D341Med (cell line): Measurements from ENCODE around the gene TOP2A.

ENCODE experiments used
- DNase-seq: peaks from one replicate; pipeline ENCODE4 v3.0.0; 2012; ENCODE audit warnings: low spot score

The TOP2A gene

GRCh38 chr17:40345994-40346764 is 71.5 kb downstream of the TOP2A start:
- DNase-seq = no peak

GRCh38 chr17:40345161-40345993 is 72.3 kb downstream of the TOP2A start:
- DNase-seq = peak; percentile 80

- DNase-seq = peak; percentile 78
Observed at GRCh38 chr17:40344421-40345160, 73.1 kb downstream of the TOP2A start.

DNA sequence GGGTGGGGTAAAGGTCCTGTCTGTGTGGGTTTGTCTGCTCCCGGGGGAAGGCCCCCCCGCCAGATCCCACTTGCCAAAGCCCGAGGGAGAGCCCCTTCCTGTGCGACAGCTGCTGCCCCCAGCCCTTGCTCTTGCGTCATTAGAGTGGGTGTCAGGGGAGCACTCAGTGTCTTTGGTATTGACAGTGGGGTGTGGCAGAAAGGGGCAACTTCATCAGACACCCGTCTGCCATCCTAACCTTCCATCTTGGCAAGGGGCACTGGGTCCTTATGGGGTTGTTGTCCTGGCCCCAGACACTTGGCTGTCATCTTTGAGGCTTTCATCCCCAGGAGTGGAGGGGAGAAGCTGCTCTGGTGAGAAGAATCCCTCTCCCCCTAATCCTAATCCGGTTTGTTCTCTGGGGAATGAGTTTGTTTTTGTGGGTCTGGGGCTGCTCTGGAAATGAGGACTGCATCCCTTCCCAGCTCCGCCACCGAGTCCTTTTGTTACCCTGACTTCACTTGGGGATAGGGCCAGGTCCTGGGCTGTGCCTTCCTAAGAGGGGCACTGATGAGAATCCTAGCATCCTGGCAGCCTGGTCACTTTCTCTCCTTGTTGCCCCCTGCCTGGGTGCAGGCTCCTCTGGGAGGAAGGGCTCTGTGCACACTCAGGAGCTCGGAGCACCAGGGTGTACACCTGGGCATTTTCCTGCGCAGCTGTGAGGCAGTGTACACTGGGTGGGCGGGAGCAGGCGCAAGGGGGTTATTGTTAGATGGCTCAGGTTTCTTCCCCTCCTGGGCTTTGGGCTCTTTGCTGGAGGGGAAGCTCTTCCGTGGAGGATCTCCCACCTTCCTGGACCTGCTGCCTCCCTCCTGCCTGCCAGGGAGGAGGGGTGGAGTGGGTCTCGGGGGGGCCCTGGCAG is 74.2 kb downstream of the TOP2A start:
- DNase-seq = peak; percentile 86

- DNase-seq = no peak
Observed at GRCh38 chr17:40342504-40343218, 75.0 kb downstream of the TOP2A start.

DNA sequence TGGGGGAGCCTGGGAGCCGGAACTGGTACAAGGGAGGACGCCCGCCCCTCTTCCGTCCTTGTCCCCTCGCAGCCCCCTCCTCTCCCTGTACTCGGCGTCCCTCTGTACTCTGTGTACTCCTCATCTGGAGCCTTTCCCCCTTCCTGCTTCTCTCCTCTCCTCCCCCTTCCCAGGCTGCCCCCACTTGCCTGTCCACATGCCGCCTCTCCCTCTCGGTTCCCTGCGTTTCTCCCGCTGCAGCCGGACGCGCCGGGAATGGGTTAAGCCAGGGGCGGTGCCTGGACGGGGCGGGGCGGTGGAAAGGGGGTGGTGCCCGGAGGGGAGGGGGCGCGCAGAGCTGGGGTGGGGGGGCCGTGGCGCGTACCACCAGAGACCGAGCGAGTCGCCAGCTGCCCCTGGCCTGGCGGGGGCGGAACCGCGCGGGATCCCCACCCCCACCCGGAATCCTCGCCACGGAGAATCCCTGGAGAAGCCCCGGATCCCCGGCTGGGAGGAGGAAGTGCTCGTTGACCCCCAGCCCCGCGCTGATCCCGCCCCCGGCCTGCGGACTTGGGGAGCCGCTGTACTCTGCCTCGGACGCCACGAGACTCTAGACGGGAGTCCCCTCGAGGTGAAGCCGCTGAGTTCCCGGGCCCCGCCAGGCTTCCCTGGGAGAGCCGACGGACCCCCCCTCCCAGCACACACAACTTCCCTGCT is 75.7 kb downstream of the TOP2A start:
- peak; percentile 90 for DNase-seq

DNA sequence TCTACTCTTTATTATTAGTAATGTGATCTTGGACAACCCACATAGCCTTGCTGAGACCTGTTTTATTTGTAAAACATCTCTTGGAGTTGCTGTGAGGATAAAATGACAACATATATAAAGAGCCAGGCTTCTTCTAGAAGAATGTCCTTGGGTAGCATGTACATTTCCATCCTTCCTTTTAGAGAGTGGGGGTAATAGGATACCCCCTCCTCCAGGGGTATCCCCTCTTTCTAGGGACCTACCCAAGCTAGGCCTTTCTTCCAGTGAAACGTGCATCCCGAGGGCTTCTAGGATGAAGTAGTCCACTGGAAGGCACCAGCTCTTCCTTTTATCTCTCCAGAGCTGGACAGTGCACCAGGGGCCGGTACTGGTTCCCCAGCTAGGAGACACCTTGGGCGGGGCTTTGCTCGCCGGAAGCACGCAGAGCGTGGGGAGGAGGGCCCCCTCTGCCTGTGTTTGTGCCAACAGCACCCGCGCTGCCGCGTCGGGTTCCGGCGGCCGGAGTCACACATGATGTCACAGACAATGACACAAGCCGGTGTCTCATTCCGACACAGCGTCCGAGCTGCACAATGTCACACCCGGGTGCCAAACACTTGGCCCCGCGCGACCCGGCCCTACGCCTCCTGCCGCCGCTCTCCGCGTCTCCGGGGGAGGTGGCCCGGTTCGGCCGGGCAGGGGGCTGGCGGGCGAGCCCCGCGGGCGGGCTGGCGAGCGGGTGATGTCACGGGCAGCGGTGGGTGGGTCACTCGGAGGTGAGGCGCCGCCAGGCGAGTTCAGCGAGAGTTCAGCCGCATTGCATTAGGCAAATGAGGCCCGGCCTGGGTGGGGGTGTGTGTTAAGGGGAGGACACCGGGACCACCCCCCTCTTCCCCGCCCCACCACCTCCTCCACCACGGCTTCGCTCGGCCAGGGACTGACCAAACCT is 76.6 kb downstream of the TOP2A start:
- peak; percentile 77 for DNase-seq

- no peak for DNase-seq
Observed at GRCh38 chr17:40340327-40340726, 77.4 kb downstream of the TOP2A start.

GRCh38 chr17:40338941-40339649 is 78.6 kb downstream of the TOP2A start:
- DNase-seq = no peak
